ENCODE data around the gene TCF4.

DNA sequence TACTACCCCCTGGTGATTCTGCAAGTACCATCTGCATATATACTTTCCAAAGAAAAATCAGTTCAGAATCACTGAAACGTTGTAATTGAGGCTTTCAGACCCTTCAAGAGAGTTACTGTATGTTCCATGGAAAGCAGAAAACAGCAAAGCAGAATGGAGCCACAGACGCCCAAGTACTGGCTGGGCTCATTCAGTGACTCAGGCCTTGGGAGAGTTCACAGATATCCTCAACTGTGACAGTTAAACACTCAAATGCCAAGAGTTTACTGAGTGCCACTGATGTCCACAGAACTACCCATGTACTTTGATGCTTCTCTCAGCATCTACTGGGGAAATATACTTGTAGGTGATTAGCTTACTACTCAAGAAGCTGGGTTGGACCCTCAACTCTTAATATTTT lies 303.4 kb downstream of the TCF4 start:
- no peak for TF ChIP-seq ZNF384 (IDR thresholded peaks at IDR 0.05)
- TF ChIP-seq FOXM1 (IDR thresholded peaks at IDR 0.05; ENCODE audit: borderline replicate concordance): no peak
- TF ChIP-seq, protein P1, sequence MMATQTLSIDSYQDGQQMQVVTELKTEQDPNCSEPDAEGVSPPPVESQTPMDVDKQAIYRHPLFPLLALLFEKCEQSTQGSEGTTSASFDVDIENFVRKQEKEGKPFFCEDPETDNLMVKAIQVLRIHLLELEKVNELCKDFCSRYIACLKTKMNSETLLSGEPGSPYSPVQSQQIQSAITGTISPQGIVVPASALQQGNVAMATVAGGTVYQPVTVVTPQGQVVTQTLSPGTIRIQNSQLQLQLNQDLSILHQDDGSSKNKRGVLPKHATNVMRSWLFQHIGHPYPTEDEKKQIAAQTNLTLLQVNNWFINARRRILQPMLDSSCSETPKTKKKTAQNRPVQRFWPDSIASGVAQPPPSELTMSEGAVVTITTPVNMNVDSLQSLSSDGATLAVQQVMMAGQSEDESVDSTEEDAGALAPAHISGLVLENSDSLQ (IDR thresholded peaks at IDR 0.05): no peak
- TF ChIP-seq FOXK2 (IDR thresholded peaks at IDR 0.05): no peak

Data from HEK293T (cell line).